SU-DHL-6 (cell line): Measurements from ENCODE around the gene CERS6.

ENCODE experiments used
- EZH2phosphoT487 ChIP-seq: fragments of 200-600 bp; sonication (generic), shearing (Covaris generic); conservative IDR thresholded peaks from 2 replicates; pipeline ENCODE4 v1.6.1; 2018; ENCODE audit warnings: mild to moderate bottlenecking, antibody characterized with exemption, low read length, moderate library complexity, mixed read lengths
- TF ChIP-seq, protein P1 (sequence below): fragments of 200-600 bp; sonication (generic); IDR thresholded peaks from one replicate; pipeline ENCODE4 v1.5.1; 2017; ENCODE audit warnings: antibody characterized with exemption, mild to moderate bottlenecking, low read length, moderate library complexity; ENCODE audit not compliant: insufficient read depth, poor library complexity, severe bottlenecking

DNA sequence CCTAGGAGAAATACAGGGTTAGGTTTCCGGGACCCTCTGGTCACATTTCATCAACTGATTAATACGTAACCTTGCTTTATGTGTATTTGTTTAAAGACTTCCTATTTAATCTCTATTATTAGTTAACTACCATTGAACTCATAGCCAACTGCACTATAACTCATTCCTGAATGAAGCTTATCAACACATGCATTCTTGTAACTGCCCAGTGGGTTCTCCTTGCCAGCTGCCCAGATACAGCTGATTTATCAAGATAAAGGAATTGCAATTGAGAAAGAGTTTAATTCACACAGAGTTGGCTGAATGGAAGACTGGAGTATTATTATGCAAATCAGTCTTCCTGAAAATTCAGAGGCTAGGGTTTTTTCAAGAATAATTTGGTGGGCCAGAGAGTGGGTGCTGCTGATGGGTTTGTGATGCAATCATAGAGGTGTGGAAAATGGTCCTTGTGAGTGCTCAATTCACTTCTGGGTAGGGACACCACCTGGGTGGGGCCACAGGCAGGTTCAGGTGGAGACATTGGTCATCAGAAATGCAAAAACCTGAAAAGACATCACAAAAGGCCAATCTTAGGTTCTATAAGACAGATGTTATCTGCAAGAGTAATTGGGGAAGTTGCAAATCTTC is 325.2 kb downstream of the CERS6 start:
- TF ChIP-seq, protein P1, sequence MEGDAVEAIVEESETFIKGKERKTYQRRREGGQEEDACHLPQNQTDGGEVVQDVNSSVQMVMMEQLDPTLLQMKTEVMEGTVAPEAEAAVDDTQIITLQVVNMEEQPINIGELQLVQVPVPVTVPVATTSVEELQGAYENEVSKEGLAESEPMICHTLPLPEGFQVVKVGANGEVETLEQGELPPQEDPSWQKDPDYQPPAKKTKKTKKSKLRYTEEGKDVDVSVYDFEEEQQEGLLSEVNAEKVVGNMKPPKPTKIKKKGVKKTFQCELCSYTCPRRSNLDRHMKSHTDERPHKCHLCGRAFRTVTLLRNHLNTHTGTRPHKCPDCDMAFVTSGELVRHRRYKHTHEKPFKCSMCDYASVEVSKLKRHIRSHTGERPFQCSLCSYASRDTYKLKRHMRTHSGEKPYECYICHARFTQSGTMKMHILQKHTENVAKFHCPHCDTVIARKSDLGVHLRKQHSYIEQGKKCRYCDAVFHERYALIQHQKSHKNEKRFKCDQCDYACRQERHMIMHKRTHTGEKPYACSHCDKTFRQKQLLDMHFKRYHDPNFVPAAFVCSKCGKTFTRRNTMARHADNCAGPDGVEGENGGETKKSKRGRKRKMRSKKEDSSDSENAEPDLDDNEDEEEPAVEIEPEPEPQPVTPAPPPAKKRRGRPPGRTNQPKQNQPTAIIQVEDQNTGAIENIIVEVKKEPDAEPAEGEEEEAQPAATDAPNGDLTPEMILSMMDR, result no peak
- no peak for TF ChIP-seq EZH2phosphoT487
